ENCODE data around the gene ODAD3.
A peak's percentile ranks its signal among the peaks of the same experiment; 100 is the strongest.

ODAD3 gene

DNA sequence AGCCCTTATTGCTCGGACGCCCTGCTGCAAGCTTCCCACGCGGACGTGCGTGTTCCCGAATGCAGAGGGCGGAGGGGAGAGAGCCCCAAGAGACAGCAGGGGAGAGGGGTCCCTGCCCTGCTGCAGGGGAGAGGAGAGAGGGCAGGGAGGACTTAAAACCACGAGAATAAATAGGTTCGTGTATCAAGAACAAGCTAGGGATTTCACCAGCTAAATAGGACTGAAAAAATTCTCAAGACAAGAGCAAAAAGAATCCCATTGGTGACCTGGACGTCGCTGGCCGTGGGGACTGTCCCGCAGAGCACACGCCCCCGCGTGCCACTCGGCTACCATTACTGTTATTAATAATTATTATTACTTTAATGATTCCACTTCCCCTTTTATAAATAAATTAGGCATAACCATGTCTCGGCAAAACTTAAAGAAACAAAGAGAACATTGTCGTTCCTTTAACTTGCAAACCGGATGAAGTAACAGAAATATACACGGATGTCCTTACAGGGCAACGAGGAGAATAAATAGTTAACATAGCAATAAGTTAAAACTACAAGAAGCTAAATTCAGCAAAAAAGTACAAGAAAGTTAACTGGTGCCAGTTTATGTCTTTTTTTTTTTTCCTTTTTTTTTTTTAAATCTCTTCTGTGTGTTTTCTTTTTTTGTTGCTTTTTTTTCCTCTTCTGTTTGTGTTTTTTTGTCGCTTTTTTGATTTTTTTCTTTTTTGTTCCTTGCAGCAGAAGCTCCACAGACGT is 17.1 kb upstream of the ODAD3 start:
- no peaks in the 10 kb centered on the region for H3K27me3 ChIP-seq (ENCODE audit: control insufficient read depth in 1 of 2, insufficient read depth in 1 of 2, low read length in 2 of 2)
- H3K4me1 ChIP-seq (ENCODE audit: control insufficient read depth, insufficient read depth, low read depth, low read length): peaks cover 8% of the 10 kb centered on the region
- H3K4me2 ChIP-seq (ENCODE audit: low read length, poor library complexity, severe bottlenecking): no peak overlapping the region
- peaks cover 26 to 44% of the 10 kb centered on the region in 2 experiments for H3K36me3 ChIP-seq (ENCODE audit: control insufficient read depth in 1 of 2, insufficient read depth in 2 of 2, low read depth in 1 of 2, low read length in 2 of 2)
- H2AFZ ChIP-seq (ENCODE audit: low read depth, low read length): no peak overlapping the region
- WGBS: 59% methylated on average over 16 of the region's 25 CpGs
- H2BK12ac ChIP-seq (ENCODE audit: low read length in 2 of 2): no peak overlapping the region
- H3K9me3 ChIP-seq (ENCODE audit: control insufficient read depth, low read length): no peaks in the 10 kb centered on the region
- H2BK5ac ChIP-seq (ENCODE audit: low read depth, low read length, poor library complexity, severe bottlenecking): no peak overlapping the region
- no peak overlapping the region for H3K18ac ChIP-seq (ENCODE audit: low read depth in 1 of 2, low read length in 2 of 2)
- H2AK5ac ChIP-seq (ENCODE audit: low read length, severe bottlenecking): no peak overlapping the region
- peak overlapping the region in 1 of 2 experiments; percentile 41 for H3K4me3 ChIP-seq (ENCODE audit: insufficient read depth in 1 of 2, low read depth in 1 of 2, low read length in 2 of 2)
- peak overlapping the region; percentile 45 for H3K9ac ChIP-seq (ENCODE audit: low read length)
- no peak overlapping the region for H4K91ac ChIP-seq (ENCODE audit: low read length)
- no peak overlapping the region for H2BK120ac ChIP-seq (ENCODE audit: low read depth, low read length)
- H3K14ac ChIP-seq (ENCODE audit: low read length in 2 of 2): no peak overlapping the region
- H3K23ac ChIP-seq (ENCODE audit: low read length in 2 of 2): no peak overlapping the region
- no peak for DNase-seq
- H3K79me1 ChIP-seq (replicated peaks; ENCODE audit: low read length, poor library complexity, severe bottlenecking): peaks cover 5% of the 10 kb centered on the region
- no peak overlapping the region for H4K8ac ChIP-seq (ENCODE audit: low read length)
- H2BK15ac ChIP-seq (ENCODE audit: low read depth, poor library complexity, severe bottlenecking): no peak overlapping the region
- no peak overlapping the region for H3K4ac ChIP-seq (ENCODE audit: low read depth in 1 of 2, low read length in 2 of 2)
- no peak overlapping the region for H3K27ac ChIP-seq (ENCODE audit: low read length, poor library complexity, severe bottlenecking)

DNA sequence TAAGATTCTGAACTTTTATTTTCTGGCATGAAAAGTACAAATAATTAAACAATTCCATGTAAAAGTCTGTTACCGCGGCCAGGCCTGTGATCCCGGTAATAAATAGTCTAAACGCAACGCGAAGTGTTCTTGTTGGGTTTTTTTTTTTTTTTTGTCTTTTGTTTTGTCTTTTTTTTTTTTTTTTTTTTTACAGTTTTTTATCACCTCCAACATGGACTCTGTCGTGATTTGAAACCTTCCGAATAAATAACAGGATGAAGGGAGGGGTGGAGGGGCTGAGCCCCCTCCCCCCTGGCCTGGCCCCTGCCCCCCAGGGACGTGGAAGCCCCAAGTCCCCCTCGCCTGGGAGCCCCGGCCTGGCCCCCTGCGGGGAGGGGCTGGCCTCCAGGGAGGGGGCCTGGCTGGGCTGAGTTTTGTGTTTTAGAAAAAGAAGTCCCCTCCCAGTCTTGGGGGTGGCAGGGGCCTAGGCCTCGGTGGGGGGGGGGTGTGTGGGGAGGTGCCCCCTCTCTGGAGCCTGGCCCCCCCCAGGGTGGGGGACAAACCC is 16.5 kb upstream of the ODAD3 start:
- no peaks in the 10 kb centered on the region for H3K27me3 ChIP-seq (ENCODE audit: control insufficient read depth in 1 of 2, insufficient read depth in 1 of 2, low read length in 2 of 2)
- no peak overlapping the region for H3K27ac ChIP-seq (ENCODE audit: low read length, poor library complexity, severe bottlenecking)
- H4K8ac ChIP-seq (ENCODE audit: low read length): no peak overlapping the region
- no peak overlapping the region for H3K4ac ChIP-seq (ENCODE audit: low read depth in 1 of 2, low read length in 2 of 2)
- 58% methylated on average over 6 of the region's 13 CpGs for WGBS
- H3K18ac ChIP-seq (ENCODE audit: low read depth in 1 of 2, low read length in 2 of 2): no peak overlapping the region
- H3K4me1 ChIP-seq (ENCODE audit: control insufficient read depth, insufficient read depth, low read depth, low read length): peaks cover 7% of the 10 kb centered on the region
- no peak overlapping the region for H3K4me3 ChIP-seq (ENCODE audit: insufficient read depth in 1 of 2, low read depth in 1 of 2, low read length in 2 of 2)
- no peak overlapping the region for H2BK120ac ChIP-seq (ENCODE audit: low read depth, low read length)
- no peak overlapping the region for H2BK12ac ChIP-seq (ENCODE audit: low read length in 2 of 2)
- H3K9me3 ChIP-seq (ENCODE audit: control insufficient read depth, low read length): no peaks in the 10 kb centered on the region
- no peak overlapping the region for H3K23ac ChIP-seq (ENCODE audit: low read length in 2 of 2)
- no peak overlapping the region for H4K91ac ChIP-seq (ENCODE audit: low read length)
- H2BK5ac ChIP-seq (ENCODE audit: low read depth, low read length, poor library complexity, severe bottlenecking): no peak overlapping the region
- H3K14ac ChIP-seq (ENCODE audit: low read length in 2 of 2): no peak overlapping the region
- H3K4me2 ChIP-seq (ENCODE audit: low read length, poor library complexity, severe bottlenecking): no peak overlapping the region
- no peak for DNase-seq
- H2AK5ac ChIP-seq (ENCODE audit: low read length, severe bottlenecking): no peak overlapping the region
- peaks cover 8% of the 10 kb centered on the region for H3K79me1 ChIP-seq (replicated peaks; ENCODE audit: low read length, poor library complexity, severe bottlenecking)
- no peak overlapping the region for H2AFZ ChIP-seq (ENCODE audit: low read depth, low read length)
- H2BK15ac ChIP-seq (ENCODE audit: low read depth, poor library complexity, severe bottlenecking): no peak overlapping the region
- H3K36me3 ChIP-seq (ENCODE audit: control insufficient read depth in 1 of 2, insufficient read depth in 2 of 2, low read depth in 1 of 2, low read length in 2 of 2): peaks cover 31 to 50% of the 10 kb centered on the region in 2 experiments
- no peak overlapping the region for H3K9ac ChIP-seq (ENCODE audit: low read length)

DNA sequence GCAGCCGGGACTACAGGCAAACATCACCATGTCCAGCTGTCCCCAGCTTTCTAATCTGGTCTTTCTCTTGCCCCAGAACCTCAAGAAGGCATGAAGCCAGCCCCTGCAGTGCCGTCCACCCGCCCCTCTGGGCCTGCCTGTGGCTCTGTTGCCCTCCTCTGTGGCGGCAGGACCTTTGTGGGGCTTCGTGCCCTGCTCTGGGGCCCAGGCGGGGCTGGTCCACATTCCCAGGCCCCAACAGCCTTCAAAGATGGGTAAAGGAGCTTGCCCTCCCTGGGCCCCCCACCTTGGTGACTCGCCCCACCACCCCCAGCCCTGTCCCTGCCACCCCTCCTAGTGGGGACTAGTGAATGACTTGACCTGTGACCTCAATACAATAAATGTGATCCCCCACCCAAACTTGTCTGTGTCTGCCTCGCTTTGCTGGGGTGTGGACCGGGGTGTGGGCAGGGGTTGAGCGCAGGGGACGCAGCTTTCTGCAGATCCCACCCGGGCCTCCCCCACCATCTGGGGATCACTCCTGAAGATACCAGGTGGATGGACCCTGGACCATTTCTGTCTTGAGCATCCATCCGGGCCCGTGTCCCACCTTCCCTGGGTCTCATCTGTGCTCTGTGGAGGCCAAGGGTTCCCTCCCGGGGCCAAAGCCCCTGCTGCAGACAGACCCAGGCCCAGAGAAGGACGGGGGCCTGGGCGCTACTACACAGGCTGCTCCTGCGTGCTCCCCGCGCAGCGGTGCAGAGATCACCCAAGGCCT is 15.8 kb upstream of the ODAD3 start:
- Histone ChIP-seq H3K18ac (ENCODE audit: low read depth in 1 of 2, low read length in 2 of 2) (no peak overlapping the region), H2BK120ac (ENCODE audit: low read depth, low read length) (no peak overlapping the region), H3K4me2 (ENCODE audit: low read length, poor library complexity, severe bottlenecking) (no peak overlapping the region), H3K4me1 (ENCODE audit: control insufficient read depth, insufficient read depth, low read depth, low read length) (peaks cover 7% of the 10 kb centered on the region), H2AFZ (ENCODE audit: low read depth, low read length) (no peak overlapping the region), H2BK12ac (ENCODE audit: low read length in 2 of 2) (no peak overlapping the region), H3K14ac (ENCODE audit: low read length in 2 of 2) (no peak overlapping the region), H3K9ac (ENCODE audit: low read length) (no peak overlapping the region), H3K4ac (ENCODE audit: low read depth in 1 of 2, low read length in 2 of 2) (no peak overlapping the region), H2BK5ac (ENCODE audit: low read depth, low read length, poor library complexity, severe bottlenecking) (no peak overlapping the region), H3K23ac (ENCODE audit: low read length in 2 of 2) (no peak overlapping the region), H3K79me1 (replicated peaks; ENCODE audit: low read length, poor library complexity, severe bottlenecking) (peaks cover 12% of the 10 kb centered on the region), H3K9me3 (ENCODE audit: control insufficient read depth, low read length) (no peaks in the 10 kb centered on the region), H2BK15ac (ENCODE audit: low read depth, poor library complexity, severe bottlenecking) (no peak overlapping the region), H3K27me3 (ENCODE audit: control insufficient read depth in 1 of 2, insufficient read depth in 1 of 2, low read length in 2 of 2) (no peaks in the 10 kb centered on the region), H3K27ac (ENCODE audit: low read length, poor library complexity, severe bottlenecking) (no peak overlapping the region), H4K91ac (ENCODE audit: low read length) (no peak overlapping the region), H4K8ac (ENCODE audit: low read length) (no peak overlapping the region), H3K4me3 (ENCODE audit: insufficient read depth in 1 of 2, low read depth in 1 of 2, low read length in 2 of 2) (no peak overlapping the region), H2AK5ac (ENCODE audit: low read length, severe bottlenecking) (no peak overlapping the region), H3K36me3 (ENCODE audit: control insufficient read depth in 1 of 2, insufficient read depth in 2 of 2, low read depth in 1 of 2, low read length in 2 of 2) (peaks cover 36 to 57% of the 10 kb centered on the region in 2 experiments)
- no peak for DNase-seq
- 93% methylated on average over 21 of the region's 21 CpGs for WGBS

DNA sequence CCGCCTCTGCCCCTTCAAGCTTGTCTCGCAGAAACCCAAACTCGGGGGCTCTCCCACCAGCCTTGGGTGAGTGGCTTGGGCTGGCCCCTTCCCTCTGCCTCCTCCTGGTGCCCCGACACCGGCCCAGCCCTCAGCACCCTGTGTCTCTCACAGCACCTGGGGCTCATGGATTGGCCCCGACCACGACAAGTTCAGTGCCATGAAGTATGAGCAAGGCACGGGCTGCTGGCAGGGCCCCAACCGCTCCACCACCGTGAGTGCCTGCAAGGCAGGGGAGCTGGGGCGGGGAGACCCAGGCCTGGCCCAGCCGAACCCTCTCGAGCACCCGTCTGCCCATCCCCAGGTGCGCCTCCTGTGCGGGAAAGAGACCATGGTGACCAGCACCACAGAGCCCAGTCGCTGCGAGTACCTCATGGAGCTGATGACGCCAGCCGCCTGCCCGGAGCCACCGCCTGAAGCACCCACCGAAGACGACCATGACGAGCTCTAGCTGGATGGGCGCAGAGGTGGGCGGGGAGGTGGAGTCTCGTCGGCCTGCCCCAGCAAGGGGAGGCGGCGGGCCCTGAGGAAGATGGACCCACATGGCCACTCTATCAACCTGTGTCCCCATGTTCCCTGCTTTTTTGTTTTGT is 14.1 kb upstream of the ODAD3 start:
- DNase-seq: no peak
- 98% methylated on average over 29 of the region's 31 CpGs for WGBS
- Histone ChIP-seq H3K27me3 (ENCODE audit: control insufficient read depth in 1 of 2, insufficient read depth in 1 of 2, low read length in 2 of 2) (no peaks in the 10 kb centered on the region), H4K8ac (ENCODE audit: low read length) (no peak overlapping the region), H3K4me1 (ENCODE audit: control insufficient read depth, insufficient read depth, low read depth, low read length) (peaks cover 8% of the 10 kb centered on the region), H2AFZ (ENCODE audit: low read depth, low read length) (no peak overlapping the region), H2BK12ac (ENCODE audit: low read length in 2 of 2) (no peak overlapping the region), H3K36me3 (ENCODE audit: control insufficient read depth in 1 of 2, insufficient read depth in 2 of 2, low read depth in 1 of 2, low read length in 2 of 2) (peaks cover 51 to 74% of the 10 kb centered on the region in 2 experiments), H3K79me1 (replicated peaks; ENCODE audit: low read length, poor library complexity, severe bottlenecking) (peaks cover 27% of the 10 kb centered on the region), H3K4ac (ENCODE audit: low read depth in 1 of 2, low read length in 2 of 2) (no peak overlapping the region), H3K23ac (ENCODE audit: low read length in 2 of 2) (no peak overlapping the region), H3K14ac (ENCODE audit: low read length in 2 of 2) (no peak overlapping the region), H3K27ac (ENCODE audit: low read length, poor library complexity, severe bottlenecking) (no peak overlapping the region), H2AK5ac (ENCODE audit: low read length, severe bottlenecking) (no peak overlapping the region), H3K9ac (ENCODE audit: low read length) (no peak overlapping the region), H3K18ac (ENCODE audit: low read depth in 1 of 2, low read length in 2 of 2) (no peak overlapping the region), H3K4me2 (ENCODE audit: low read length, poor library complexity, severe bottlenecking) (no peak overlapping the region), H3K9me3 (ENCODE audit: control insufficient read depth, low read length) (no peaks in the 10 kb centered on the region), H2BK120ac (ENCODE audit: low read depth, low read length) (no peak overlapping the region), H3K4me3 (ENCODE audit: insufficient read depth in 1 of 2, low read depth in 1 of 2, low read length in 2 of 2) (no peak overlapping the region), H2BK15ac (ENCODE audit: low read depth, poor library complexity, severe bottlenecking) (no peak overlapping the region), H4K91ac (ENCODE audit: low read length) (no peak overlapping the region), H2BK5ac (ENCODE audit: low read depth, low read length, poor library complexity, severe bottlenecking) (no peak overlapping the region)
